KMS-11 (cell line): ENCODE results near the gene NTN3.

Experiments used
- H2AFZ ChIP-seq: fragments of 200-600 bp; sonication (generic); 2 replicates; pipeline ENCODE4 v1.6.1; 2016; ENCODE audit warnings: antibody characterized with exemption, mixed run types, low read depth
- H3K27ac ChIP-seq: fragments of 200-600 bp; sonication (generic); 2 replicates; pipeline ENCODE4 v1.6.1; 2016; ENCODE audit warnings: mild to moderate bottlenecking, mixed run types
- H3K27me3 ChIP-seq: fragments of 200-600 bp; sonication (generic); 2 replicates; pipeline ENCODE4 v1.6.1; 2017; ENCODE audit warnings: mild to moderate bottlenecking, low read depth, mixed run types, moderate library complexity; ENCODE audit not compliant: insufficient read depth
- H3K36me3 ChIP-seq: fragments of 200-600 bp; sonication (generic); 2 replicates; pipeline ENCODE4 v1.6.1; 2017; ENCODE audit warnings: mild to moderate bottlenecking, mixed run types; ENCODE audit not compliant: insufficient read depth
- H3K4me1 ChIP-seq: fragments of 200-600 bp; sonication (generic); 2 replicates; pipeline ENCODE4 v1.6.1; 2016; ENCODE audit warnings: mild to moderate bottlenecking, low read depth, mixed run types; ENCODE audit not compliant: poor library complexity, severe bottlenecking
- H3K4me2 ChIP-seq: fragments of 200-600 bp; sonication (generic); 2 replicates; pipeline ENCODE4 v1.7.0; 2016; ENCODE audit warnings: mild to moderate bottlenecking, mixed run types
- H3K4me3 ChIP-seq: fragments of 200-600 bp; sonication (generic); IDR thresholded peaks from 2 replicates; pipeline ENCODE4 v1.6.1; 2017; ENCODE audit warnings: low read depth, low read length, mixed read lengths; ENCODE audit not compliant: insufficient read depth
- H3K79me2 ChIP-seq: fragments of 200-600 bp; sonication (generic); 2 replicates; pipeline ENCODE4 v1.6.1; 2016; ENCODE audit warnings: low read depth, mixed run types; ENCODE audit not compliant: insufficient read depth
- H3K9ac ChIP-seq: fragments of 200-600 bp; sonication (generic); 2 replicates; pipeline ENCODE4 v1.6.1; 2016; ENCODE audit warnings: mild to moderate bottlenecking, mixed run types
- H4K20me1 ChIP-seq: fragments of 200-600 bp; sonication (generic); 2 replicates; pipeline ENCODE4 v1.6.1; 2016; ENCODE audit warnings: mild to moderate bottlenecking, mixed run types; ENCODE audit not compliant: insufficient read depth
- TF ChIP-seq, protein P1 (sequence below): fragments of 200-600 bp; sonication (generic); conservative IDR thresholded peaks from 2 replicates; pipeline ENCODE4 v1.6.1; 2017; ENCODE audit warnings: low read depth, mild to moderate bottlenecking, antibody characterized with exemption, low read length, moderate library complexity, mixed read lengths

The NTN3 gene

GRCh38 chr16:2507052-2507659 lies 36.1 kb downstream of the NTN3 start:
- Histone ChIP-seq H3K4me1 (peaks cover 20% of the 10 kb centered on the region), H3K79me2 (no peaks in the 10 kb centered on the region), H3K27me3 (no peaks in the 10 kb centered on the region), H4K20me1 (no peaks in the 10 kb centered on the region), H3K36me3 (no peaks in the 10 kb centered on the region), H3K9ac (no peak overlapping the region), H3K4me3 (no peak overlapping the region), H3K27ac (no peak overlapping the region), H3K4me2 (no peak overlapping the region), H2AFZ (no peak overlapping the region)
- TF ChIP-seq, protein P1, sequence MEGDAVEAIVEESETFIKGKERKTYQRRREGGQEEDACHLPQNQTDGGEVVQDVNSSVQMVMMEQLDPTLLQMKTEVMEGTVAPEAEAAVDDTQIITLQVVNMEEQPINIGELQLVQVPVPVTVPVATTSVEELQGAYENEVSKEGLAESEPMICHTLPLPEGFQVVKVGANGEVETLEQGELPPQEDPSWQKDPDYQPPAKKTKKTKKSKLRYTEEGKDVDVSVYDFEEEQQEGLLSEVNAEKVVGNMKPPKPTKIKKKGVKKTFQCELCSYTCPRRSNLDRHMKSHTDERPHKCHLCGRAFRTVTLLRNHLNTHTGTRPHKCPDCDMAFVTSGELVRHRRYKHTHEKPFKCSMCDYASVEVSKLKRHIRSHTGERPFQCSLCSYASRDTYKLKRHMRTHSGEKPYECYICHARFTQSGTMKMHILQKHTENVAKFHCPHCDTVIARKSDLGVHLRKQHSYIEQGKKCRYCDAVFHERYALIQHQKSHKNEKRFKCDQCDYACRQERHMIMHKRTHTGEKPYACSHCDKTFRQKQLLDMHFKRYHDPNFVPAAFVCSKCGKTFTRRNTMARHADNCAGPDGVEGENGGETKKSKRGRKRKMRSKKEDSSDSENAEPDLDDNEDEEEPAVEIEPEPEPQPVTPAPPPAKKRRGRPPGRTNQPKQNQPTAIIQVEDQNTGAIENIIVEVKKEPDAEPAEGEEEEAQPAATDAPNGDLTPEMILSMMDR = no peak

GRCh38 chr16:2507665-2508064 lies 36.6 kb downstream of the NTN3 start:
- H4K20me1 ChIP-seq = no peaks in the 10 kb centered on the region
- H3K27ac ChIP-seq = no peak overlapping the region
- no peak overlapping the region for H3K9ac ChIP-seq
- H3K4me3 ChIP-seq = no peak overlapping the region
- no peak overlapping the region for H2AFZ ChIP-seq
- H3K4me1 ChIP-seq = peaks cover 25% of the 10 kb centered on the region
- H3K36me3 ChIP-seq = no peaks in the 10 kb centered on the region
- H3K27me3 ChIP-seq = no peaks in the 10 kb centered on the region
- H3K79me2 ChIP-seq = no peaks in the 10 kb centered on the region
- H3K4me2 ChIP-seq = no peak overlapping the region
- TF ChIP-seq, protein P1 = no peak

- H4K20me1 ChIP-seq = no peaks in the 10 kb centered on the region
- peaks cover under 1% of the 10 kb centered on the region; the same call in 1 of the 2 replicates for H3K79me2 ChIP-seq
- no peak overlapping the region for H3K4me3 ChIP-seq
- no peak overlapping the region for H2AFZ ChIP-seq
- no peak overlapping the region for H3K9ac ChIP-seq
- H3K36me3 ChIP-seq = no peaks in the 10 kb centered on the region
- no peak overlapping the region for H3K27ac ChIP-seq
- H3K4me2 ChIP-seq = no peak overlapping the region
- TF ChIP-seq, protein P1 = no peak
- H3K4me1 ChIP-seq = peaks cover 31% of the 10 kb centered on the region
- H3K27me3 ChIP-seq = no peaks in the 10 kb centered on the region
Measured at GRCh38 chr16:2508722-2509400, 37.8 kb downstream of the NTN3 start.

DNA sequence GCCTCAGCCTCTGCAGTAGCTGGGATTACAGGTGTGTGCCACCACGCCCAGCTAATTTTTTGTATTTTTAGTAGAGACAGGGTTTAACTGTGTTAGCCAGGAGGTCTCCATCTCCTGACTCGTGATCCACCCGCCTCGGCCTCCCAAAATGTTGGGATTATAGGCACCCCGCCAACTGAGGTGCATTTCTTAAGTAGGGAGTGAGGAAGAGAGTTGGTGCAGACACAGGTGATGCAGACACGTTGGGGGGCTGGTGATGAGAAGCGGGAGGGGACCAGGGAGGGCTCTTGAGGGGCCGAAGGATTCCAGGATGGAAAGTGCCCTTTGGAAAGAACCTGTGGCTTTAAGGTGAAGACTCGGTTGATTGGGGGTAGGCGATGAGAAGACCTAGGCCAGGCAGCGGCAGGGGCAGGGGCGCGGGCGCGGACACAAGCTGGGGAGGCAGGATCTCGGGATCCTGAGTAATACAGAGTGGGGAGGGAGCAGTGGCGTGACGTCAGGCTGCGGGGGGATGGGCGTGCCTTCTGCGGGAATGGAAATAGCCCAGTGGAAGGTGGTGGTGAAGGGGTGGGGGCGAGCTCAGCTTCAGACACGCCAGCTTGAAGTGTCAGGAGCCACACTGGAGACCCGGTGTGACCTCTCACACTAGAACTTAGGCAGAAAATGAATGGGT lies 40.2 kb downstream of the NTN3 start:
- Histone ChIP-seq H3K27me3 (no peaks in the 10 kb centered on the region), H3K4me3 (no peak overlapping the region), H3K36me3 (no peaks in the 10 kb centered on the region), H3K27ac (no peak overlapping the region), H3K79me2 (peaks cover 23% of the 10 kb centered on the region), H3K4me2 (no peak overlapping the region), H4K20me1 (peaks cover 4% of the 10 kb centered on the region; the same call in 1 of the 2 replicates), H2AFZ (no peak overlapping the region), H3K4me1 (peaks cover 46% of the 10 kb centered on the region), H3K9ac (no peak overlapping the region)
- TF ChIP-seq, protein P1 = no peak
